HL-60/S4 (cell line): Measurements from ENCODE around the gene TEN1.
"Not testable (repeated sequence)": the region's sequence is repeated elsewhere in the genome, so short reads cannot be mapped to it uniquely, and the experiment has no call there.

Source experiments
- in situ Hi-C: fragments of 300-500 bp; cut with MboI; formaldehyde crosslinking; loops from 2 replicates; pipeline ENCODE4 v1.14.3; 2022; ENCODE audit warnings: low sequenced_read_pairs

The TEN1 gene

DNA sequence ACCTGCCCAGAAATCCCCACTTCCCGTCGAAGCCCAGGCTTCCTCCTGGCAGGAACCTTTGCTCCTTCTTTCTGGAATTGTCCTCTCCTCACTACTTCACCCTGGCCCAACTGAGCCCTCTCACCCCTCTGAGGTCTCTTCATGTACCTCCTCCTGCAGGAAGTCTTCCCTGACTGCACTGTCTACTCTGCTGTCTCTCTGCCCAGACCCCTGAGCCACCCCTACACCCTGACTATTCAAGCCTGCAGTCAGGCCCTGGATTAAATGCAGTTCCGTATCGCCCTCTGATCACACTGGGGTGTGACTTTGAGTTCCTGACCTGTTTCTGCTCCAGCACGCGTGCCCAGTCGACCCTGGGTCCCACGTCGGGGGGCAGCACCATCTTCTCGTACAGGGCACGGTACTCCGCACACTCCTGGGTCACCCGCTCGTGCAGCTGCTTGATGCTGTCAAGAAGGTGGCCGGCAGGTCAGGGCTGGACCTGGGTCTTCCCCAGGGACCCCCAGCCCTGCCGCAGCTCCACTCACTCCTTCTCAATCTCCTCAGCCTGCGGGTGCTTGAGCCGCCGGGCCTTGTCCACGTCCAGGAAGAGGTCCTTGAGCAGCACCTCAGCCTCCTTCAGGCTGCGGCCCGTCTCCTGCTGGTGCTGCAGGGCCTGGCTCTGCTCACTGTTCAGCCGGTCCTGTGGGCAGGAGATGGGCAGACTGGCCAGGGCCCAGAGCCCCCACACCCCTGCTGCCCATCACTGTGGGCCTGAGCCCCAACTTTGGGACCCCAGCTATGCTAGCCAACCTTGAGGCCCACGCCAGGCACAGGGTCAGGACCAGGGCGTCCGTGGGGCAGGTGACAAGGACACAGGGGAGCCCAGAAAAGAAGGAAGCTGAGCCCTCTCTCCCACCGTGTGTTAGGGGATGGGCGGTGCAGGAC lies 44.2 kb downstream of the TEN1 start:
- in situ Hi-C loops, result loop anchor here (25.0 kb wide), 1 partner anchor 261 kb away; the partner anchor contains the start of gene GALK1

DNA sequence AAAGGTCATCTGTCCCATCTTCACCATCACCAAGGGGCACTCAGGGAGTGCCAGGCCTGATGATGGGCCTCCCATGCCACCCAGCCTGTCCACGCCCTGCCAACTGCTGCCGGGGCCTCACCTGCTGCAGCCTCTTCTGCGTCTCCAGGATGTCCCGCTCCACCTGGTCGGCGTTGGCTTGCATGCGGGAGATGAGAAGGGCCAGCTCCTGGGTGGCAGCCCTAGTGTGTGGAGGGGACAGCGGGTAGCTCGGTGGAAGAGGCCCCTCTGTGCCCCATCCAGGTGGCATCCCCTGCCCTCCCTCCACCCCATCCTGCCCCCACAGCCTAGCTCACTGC lies 44.8 kb downstream of the TEN1 start:
- in situ Hi-C loops, result loop anchor here (25.0 kb wide), 1 partner anchor 262 kb away; the partner anchor contains the start of gene GALK1

DNA sequence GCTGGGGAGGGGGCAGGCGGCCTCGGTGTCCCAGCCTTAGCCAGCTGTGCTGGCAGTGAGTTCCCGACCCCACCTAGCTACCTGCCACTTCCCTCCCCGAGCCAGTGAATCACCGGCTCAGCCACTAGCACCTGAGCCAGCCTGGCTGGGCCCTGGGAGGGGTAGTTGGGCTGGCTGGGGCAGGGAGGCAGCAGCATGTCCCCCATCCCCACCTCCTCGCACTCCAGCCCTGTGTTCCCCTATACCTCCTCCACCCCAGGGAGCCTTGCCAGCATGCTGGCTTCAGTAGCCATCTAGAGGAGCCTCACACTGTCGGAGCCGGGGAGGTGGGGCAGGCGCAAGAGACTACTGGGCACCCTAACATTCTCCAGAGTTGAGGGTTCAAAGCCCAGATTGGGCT lies 45.3 kb downstream of the TEN1 start:
- in situ Hi-C loops, result loop anchor here (25.0 kb wide), 1 partner anchor 262 kb away; the partner anchor contains the start of gene GALK1

DNA sequence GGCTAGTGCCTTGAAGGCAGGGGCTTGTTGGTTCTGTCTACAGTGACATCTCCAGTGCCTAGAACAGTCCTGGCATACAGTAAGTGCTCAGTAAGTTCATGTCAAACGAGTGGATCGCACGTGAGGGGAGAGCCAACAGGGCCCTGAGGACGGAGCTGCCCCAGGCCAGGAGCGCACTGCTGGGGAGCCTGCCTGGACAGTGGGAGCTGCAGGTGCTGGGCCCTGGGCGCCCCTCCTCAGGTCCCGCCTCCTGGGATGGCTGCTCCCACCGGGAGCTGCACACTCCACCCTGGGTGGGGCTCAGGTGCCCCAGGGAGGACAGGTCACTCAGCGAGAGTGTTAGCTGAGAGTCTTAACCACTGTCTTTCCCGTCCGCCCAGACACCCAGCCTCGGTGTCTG lies 46.3 kb downstream of the TEN1 start:
- in situ Hi-C loops, result no loop called here

DNA sequence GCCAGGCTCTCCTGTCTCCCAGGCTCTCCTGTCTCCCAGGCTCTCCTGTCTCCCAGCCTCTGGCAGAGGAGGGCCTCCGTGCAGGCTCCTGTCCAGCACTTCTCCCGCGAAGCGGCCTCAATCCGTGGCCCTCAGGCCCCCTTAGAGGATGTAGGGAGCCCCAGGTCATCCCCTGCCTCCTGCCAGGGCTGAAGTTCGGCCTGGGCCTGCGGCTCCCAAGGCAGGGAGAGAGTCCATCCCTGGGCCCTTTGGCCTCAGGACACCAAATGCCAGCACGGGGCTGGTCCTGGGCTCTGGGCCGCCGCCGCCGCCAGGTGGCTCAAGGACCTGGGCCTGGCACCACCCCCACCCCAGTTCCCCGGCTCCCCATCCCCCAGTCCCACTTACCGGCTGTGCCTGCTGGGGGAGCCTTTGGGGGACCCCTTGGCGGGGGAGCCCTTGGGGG lies 47.7 kb downstream of the TEN1 start:
- in situ Hi-C loops, result no loop called here

DNA sequence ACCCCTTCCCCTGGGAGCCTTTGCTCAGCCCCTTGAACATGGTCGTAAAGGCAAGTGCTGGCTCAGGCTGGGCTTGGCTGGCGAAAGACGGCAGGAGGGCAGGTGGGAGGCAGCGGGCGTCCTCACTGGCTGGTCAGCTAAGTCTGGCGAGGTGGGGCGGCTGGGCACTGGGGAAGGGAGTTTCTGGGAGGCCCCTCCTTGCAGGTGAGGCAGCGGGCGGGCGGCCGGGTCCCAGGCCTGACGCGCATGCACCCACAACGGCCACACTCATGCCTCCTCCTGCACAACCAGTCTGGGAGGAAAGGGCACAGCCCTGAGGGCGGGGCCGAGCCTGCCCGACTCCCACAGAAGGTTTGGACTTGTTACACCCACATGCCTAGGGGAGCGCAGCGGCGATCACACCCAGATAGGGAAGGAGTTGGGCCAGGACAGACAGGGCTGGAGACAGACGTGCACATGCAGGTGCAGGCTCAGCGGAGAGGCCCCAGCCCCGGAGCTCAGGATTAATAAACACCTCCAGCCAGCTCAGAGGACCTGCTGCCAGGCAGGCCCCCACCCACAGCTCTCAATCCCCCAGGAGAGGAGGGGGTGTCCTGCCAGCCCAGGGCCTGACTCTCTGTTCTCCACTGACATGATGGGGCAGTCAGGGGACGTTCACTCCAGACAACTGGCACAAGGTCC lies 48.3 kb downstream of the TEN1 start, which contains the start of gene EVPL:
Gene EVPL (minus strand): TSS at position 148 of the 681 bp plus-strand sequence. CDS start 108 bp downstream, at position 40.
- in situ Hi-C loops, result no loop called here

DNA sequence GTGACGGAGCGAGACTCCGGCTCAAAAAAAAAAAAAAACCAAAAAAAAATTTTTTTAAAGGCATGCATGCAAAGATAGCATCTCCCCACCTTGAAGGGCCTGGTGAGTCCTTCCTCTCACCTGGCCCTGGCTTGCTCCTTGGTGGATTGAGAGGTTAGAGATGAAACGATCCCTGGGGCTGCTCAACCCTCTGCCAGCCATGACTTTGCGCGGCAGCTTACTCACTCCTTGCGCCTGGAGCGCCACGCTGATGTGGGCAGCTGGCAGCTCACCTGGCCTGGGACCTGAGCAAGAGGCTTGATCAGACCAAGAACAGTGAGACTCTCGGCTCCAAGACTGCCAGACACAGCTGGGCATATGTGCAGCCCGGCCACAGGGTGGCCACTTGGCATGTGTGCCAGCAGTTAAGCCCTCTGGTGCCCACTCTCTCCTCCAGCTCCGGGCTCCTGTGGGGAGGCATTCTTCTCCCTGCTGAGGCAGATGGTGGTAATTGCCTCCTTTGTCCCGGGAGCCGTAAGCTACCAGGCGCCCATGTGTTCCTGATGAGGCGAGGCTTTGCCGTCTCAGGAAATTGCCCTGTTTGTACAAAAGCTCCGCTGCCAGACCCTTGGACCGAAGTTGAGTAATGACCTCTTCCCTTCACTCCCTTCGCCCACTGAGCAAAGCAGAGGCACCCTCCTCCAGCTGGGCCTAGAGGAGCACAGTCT lies 53.2 kb downstream of the TEN1 start:
- in situ Hi-C loops, result no loop called here

DNA sequence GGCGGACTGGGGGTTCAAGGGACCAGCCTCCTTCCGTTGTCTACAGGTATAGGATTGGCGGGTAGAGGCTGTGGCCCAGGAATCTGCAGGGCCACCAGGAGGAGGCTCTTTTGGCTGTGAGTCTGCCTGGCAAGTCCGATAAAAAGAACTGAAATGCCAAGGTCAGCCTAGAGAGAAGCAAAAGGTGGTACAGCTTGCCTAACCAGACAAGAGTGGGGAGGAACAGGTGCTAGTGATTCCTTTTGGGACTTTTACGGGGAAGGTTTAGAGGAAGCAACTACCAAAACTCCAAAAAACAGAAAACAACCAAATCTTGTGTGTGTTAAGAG lies 53.7 kb downstream of the TEN1 start:
- in situ Hi-C loops, result no loop called here

DNA sequence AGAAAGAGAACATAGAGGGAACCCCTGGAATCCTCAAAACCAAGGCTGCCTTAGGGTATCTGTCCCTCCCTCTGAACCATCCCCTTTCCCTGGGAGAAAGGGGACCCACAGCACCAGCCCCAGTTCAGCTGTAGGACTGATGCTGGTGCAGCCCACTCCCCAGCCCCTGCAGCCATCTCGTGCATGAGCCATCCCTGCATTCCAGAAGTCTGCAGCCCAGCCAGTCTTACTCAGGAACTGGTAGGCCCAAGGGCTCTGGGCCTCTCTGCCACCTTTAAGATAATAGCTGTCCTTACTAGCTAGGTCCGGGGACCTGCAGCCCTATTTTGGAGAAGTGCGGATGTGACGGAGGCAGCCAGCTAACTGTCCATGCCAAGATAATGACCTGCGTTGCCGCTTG lies 54.1 kb downstream of the TEN1 start:
- in situ Hi-C loops, result no loop called here

DNA sequence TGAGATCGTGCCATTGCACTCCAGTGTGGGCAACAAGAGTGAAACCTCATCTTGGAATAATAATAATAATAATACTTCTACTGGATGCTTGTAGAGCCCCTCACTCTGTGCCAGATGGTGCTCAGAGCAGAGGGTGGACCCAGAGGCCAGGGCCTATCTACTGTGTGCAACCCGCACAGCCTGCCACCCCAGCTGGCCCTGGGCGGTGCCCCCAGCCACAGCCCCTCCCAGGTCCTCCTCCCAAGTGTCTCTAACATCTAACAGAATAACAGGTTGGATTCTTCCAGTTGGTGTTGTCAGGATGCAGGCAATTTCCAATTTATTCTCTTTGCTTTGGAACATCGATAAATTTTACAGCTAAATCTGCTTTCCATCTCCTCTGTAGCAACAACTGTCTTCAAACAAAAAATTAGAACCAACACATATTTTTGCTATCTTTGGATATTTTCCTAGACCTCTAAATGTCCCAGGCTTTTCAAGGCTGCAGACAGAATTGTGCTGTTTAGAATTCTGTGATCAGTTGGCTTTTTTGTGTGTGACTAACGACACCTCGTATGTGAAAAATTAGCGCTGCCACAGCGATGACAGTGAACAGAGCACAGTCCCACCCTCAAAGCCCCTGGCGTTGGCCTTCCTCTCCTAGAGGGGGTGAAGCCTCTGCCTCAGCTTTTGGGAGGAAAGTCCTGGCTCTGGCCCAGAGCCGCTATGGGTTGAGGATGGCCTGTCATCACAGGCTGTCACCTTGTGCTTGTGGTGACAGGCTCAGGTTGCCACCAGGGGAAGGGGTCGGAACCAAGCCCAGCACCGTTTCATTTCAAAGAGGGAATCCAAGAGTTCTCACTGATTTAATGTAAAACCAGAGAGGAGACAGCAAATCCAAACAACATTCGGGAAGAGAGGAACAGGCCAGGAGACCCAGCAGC lies 55.6 kb downstream of the TEN1 start:
- in situ Hi-C loops, result no loop called here

DNA sequence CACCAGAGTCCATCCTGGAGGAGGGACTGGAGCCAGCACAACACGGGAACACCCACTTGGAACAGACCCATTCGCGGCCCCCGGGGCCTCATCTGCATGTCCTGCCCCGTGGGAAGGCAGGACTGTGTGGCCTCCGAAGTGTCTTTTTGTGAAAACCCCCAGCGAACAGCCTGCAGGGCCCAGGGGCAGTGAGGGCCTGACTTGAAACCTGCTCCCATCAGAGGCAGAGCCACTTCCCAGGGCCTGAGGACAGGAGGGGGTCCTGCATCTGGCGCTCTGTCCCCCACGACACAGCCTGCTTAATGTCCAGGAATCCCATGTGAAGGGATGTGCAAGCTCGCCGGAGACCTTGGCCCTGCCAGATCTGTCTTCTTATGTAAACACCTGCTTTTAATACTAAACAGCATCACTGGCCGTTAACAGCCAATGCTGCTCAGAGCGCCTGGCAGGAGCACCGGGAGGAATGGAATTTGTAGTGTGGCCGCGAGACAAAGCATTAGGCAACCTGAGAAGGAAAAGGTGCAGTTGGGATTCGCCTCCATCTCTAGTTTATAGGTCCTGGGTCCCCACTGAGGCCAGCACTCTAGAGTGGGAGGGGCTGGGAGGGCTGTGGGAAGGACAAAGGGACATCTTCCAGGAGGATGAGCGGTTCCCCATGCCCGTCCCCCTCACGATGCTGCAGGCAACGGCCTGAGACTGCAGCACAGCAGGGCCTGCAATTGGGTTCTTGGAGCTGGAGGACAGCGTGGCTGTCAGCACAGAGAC lies 57.6 kb downstream of the TEN1 start:
- in situ Hi-C loops, result no loop called here

DNA sequence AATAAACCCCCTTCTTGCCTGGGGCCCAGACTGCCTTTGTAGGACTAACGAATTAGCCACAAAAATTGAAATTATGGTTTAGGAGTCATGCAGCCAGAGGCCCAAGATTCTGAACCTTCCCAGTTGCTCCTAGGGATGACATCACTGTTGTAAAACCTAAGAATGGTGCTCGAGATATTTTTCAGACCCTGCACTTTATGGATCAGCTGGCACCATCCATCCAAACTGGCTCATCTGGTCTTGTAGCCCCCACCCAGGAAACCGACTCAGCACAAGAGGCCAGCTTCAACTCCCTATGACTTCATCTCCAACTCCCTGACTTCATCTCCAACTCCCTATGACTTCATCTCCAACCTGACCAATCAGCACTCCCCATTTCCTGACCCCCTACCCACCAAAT lies 59.0 kb downstream of the TEN1 start:
- in situ Hi-C loops, result no loop called here

DNA sequence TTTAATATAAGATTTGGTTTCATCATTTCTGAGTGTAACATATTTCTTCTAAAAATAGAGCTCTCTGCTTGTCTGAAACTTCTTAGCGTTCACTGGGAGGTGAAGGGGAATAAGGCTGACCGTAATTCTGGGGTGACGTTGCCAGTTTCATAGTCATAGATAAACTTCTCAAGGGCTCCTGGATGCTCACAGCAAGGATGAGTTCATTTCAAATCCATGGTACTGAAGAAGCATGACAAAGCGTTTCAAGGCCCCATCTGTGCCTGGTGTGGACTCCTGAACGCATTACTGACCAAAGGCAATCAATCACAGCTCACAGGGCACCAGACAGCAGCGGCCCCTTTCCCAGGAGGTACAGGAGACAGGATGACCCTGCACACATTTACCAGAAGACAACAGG lies 60.1 kb downstream of the TEN1 start:
- in situ Hi-C loops, result no loop called here

DNA sequence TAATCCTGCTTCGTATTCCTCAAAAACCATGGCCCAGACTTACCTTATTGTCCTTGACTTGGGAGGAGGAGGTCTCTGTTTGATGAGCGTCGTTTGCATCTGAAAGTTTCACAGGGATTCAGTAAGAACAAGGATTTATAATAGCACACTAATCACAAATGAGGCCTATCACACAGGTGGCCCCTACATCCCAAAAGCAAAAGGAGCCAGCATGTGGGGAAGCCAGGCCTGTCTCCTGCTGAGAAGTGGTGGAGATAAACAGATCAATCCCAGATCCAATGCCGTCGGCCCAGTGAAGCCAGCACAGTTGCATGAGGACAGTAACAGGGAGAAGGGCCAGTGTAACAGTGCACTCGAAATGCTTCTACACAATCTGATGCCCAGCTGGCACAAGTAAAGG lies 61.3 kb downstream of the TEN1 start:
- in situ Hi-C loops, result no loop called here

DNA sequence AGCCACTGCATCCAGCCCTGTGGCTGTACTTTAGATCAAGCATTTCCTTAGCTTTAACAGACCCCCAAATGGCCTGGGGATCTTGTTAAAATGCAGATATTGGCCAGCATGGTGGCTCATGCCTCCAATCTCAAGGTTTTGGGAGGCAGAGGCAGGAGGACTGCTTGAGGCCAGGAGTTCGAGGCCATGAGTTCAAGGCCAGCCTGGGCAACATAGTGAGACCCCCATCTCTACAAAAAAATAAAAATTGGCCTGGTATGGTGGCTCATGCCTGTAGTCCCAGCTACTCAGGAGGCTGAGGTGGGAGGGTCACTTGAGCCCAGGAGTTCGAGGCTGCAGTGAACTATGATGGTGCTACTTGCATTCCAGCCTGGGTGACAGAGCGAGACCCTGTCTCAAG lies 63.8 kb downstream of the TEN1 start:
- in situ Hi-C loops, result not testable (repeated sequence)

DNA sequence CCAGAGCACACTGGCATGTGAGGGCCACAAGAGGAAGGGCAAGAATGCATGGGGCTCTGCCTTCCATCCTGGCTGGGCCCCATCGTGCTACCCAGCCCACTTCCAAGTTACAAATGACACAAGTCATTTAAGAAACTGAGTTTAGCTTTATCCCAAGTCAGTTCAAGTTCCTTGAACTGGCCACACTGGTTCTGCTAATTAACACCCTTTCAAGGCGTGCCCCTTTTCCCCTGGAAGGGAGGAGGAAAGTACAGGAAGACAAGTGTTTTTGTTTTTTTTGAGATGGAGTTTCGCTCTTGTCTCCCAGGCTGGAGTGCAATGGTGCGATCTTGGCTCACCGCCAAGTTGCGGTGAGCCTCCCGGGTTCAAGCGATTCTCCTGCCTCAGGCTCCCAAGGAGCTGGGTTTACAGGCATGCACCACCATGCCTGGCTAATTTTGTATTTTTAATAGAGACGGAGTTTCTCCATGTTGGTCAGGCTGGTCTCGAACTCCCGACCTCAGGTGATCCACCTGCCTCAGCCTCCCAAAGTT lies 65.5 kb downstream of the TEN1 start:
- in situ Hi-C loops, result not testable (repeated sequence)

DNA sequence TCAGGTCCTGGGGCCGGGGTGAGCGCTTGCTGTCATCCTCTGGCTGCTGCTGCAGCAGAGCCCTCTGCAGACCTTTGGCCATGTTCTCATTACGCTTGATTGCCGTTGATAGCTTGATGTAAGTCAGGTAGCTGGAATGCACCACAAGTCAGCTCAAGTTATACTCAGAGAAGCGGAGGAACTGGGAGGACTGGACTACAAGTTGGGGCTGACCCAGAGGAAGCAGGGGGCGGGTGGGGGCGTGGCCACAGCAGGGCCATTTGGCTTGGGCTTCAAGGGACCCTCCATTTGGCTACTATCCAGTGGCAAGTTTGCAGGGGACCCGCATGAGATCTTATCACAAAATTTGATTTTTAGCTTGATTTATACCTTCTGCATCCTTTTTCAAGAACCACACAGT lies 67.0 kb downstream of the TEN1 start:
- in situ Hi-C loops, result no loop called here

DNA sequence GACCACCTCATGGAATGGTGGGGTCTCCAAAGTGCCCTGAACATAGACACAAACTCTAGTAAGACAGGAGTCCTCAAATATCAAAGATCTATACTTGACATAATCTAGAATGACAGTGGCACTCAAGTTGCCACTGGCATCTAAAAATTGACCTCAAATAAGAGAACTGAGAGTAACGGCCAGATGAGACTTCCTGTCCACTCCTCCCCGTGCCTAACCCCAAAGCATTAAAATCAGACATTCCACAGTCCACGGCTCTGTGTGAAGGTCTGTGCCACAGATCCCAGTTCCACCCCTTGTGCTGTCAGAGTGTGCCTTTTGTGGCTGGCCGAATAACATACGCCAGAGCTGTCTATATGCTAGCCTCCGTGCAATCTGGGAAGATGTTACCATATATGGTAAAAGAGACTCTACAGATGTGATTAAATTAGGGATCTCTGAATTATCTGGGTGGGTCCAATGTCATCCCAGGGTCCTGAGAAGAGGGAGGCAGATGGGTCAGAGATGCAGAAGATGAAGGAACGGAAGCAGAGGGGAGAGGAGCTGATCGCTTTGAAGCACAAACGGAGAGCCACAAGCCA lies 69.1 kb downstream of the TEN1 start:
- in situ Hi-C loops, result no loop called here

DNA sequence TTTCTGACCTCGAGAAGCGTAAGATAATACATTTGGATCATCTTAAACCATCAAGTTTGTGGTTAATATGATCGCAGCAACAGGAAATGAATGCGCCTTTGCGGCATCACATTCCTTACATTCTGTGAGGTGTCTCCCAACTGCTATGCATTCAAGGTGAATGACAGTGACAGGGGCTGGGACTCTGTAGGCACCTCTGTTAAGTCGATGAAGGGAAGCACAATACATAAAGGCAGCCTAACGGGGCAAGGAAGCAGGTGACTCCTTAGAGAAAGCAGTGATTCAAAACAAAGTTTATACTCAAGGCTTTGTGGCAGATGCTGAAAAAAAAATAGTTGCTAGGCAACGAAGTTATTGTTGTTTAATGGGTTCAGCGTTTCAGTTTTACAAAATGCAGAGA lies 69.7 kb downstream of the TEN1 start:
- in situ Hi-C loops, result no loop called here
